H4 (cell line): ENCODE measurements around the gene TMEFF2. TPM values are rescaled to one million over a fixed set of nuclear protein-coding genes. Genes with fewer than 3 reads are reported as not detected.

Source experiments
- DNase-seq: peaks from one replicate; pipeline ENCODE4 v3.0.0-alpha.2; 2015; ENCODE audit warnings: low spot score
- total RNA-seq: library from RNA; depleted of rRNA; stranded (reverse); fragments of >200 nt; shearing (Covaris generic); gene quantifications from 2 replicates; pipeline ENCODE4 v1.2.3, GENCODE V29; 2014

Gene TMEFF2
- total RNA-seq, 1 experiment from 2014 or later = 5.0 TPM

DNA sequence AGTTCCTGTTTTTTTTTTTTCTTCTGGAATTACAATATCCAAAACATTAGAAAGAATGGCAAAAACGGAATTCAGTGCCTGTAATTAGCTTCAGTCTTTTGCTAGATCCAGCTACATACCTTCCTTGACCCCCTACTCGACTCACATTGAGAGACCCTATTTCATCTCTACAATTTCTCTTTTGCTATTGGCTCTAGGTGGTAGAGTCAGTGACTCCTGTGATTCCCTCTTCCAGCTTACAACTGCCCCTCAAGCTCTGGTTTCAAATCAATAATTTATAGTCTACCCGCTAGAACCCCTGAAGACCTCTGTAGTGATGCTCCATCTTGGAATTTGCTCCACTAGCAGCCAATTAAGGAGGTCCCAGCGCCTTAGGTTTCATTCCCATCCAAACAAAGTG is 125.8 kb downstream of the TMEFF2 start:
- no peak for DNase-seq

DNA sequence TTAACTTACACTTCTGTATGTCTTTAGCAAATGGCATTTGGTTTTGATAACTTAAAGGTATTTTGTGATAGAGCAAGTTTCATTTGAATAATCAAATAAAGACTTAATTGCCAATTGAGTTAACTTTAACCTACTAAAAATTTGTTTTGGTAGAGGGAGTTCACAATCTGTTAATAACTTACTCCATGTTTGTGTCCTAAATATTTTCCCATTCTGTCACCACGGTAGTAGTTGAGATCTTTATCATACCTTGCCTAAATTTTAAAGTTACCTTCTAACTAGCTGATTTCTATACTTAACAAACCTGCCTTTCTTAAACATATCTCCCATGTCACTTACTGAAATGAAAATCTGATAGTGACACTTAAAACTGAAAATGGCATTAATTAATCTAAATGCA is 127.1 kb downstream of the TMEFF2 start:
- no peak for DNase-seq

DNA sequence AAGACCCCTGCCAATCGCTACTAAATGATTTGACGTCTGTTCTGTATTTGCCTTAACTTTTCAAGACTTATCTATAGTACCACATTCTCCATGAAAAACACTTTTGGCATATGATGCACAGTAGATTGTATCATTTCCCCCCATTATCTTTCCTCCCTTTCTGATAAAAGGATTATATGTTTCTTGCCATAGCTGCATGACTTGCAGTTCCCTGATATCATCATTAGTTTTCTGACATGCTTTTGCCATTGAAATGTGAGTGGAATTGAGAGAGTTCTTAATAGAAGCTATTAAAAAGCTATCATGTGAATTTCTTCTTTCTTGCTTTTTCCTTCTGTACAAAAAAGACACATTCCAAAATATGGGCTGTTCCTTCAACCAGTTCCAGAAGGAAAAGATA is 130.3 kb downstream of the TMEFF2 start:
- DNase-seq = no peak

DNA sequence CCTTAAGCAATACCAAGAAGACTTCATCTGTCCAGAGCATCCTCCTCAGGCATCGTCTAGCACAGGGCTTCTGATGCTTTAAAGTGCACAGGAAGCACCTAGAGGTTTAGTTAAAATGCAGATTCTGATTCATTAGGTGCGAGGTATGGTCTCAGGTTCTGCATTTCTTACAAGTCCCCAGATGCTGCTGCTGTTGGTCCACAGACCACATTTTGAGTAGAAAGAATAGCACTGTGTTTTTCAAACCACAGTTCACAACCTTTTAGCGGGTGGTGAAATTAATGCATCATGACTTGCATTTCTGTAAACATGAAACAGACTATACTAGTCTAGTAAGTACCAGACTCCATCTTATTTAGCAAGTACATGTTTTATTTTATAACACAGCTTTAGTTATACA is 134.6 kb downstream of the TMEFF2 start:
- no peak for DNase-seq

DNA sequence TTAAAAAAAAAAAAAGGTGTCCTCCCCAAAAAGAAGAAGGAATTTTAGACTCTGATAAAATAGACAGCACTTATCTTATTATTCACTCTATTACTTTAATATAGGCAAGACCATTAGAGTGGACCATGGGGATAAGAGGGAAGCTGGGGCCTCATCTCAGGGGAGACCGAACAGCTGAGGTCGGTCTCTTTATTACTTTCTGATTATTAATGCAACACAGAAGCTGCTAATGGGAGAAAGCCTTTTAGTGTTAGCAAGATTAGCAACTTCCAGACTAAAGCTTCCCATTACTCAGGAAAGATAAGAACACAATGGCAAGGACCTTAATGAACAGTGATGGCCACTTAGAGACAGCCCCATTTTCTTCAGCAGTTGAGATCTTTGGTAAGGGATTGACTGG is 135.5 kb downstream of the TMEFF2 start:
- no peak for DNase-seq

DNA sequence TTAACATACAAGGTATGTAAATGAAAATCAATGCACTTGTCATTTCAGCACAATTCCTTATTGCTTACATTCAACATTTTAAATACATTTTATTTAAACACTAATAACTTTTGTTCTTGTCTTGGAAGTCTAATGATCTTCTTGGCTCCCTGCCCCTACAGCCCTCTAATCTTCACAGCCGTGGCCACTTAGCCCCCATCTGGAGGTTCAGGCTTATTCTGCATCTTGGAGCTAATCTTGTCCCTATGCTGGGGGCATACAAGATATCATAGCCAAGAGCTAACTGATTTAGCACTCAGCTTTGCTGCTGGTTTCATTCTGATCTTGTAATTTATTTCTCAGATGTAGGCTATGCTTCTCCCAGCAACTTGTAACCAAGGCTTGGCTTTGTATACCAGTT is 140.8 kb downstream of the TMEFF2 start:
- no peak for DNase-seq

DNA sequence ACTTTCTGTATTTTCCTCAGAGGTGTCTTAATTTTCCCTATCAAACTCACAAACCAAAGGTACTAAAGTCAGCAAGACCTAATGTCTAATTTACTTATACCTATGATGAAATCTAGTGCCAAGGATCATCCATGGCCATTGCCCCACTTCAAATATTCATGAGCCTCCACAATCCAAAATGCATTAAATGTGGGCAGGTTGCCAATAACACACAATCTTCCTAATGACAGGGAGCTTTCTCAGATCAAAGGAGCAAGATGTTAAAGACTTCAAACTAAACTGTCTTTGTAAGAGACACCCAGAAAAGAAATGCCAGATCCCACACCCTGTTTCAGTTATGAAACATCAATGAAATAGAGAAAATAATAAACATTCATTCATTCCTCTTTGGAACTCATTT is 143.2 kb downstream of the TMEFF2 start:
- DNase-seq = no peak

DNA sequence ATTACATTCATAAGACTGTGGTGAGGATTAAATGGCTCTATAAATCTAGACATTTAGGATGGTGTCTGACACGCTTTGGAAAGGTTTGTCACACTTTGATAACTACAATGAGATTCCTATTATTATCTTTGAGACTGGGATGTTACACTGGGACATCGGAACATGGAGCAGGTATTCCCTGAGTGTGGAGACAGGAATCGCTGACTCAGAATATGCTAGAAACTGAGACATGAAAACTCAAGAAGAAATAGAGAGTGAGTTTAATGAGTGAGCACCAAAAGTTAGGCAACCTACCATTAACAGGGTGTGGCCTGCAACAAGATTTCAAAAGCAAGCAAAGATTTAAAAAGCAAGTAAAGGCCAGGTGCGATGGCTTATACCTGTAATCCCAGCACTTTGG is 145.4 kb downstream of the TMEFF2 start:
- no peak for DNase-seq

DNA sequence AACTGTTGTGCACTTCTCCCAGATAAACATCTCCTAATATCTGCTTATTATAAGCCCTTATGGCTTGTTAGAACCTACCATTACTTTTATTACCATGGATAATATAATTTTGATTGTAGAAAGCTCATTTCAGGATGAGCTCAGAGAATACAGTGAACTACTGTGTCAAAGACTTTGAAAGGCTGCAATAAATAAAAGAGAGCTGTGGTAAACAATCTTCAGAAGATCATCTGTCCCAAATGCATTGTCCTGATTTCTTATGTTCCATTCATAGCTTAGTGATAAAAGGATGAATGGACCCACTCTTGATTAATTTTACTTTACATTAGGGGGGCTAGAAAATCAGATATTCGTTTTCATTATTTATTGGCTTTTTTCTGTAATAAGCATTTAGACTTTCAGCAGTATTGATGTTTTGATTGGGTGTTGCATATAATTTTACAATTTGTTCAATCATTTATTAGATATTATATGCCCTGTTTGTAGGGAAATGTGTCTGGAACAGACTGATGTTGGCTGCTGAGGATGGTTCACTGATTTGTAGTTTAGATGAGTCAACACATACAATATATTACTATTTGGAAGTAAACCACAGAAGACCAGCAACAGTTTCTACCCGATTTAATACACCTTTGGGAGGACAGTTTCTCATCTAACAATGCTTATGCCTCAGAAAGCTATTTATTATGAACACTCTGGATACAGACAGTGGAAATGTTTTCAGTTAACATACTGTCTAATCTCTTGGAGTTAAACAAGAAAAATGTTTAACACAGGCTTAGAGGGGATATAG is 147.2 kb downstream of the TMEFF2 start:
- DNase-seq = no peak

DNA sequence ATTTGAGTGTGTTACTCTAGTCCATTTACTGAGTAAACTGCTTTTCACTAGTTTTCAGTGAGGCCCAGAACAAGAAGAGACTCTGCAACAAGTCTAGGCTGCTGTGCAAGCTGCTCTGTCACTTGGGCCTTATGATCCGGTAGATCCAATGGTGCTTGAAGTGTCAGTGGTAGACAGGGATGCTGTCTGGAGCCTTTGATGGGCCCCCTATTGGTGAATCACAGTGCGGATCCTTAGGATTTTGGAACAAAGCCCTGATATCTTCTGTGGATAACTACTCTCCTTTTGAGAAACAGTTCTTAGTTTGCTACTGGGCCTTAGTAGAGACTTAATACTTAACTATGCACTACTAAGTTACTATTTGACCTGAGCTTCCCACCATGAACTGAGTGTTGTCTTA is 150.2 kb downstream of the TMEFF2 start:
- DNase-seq = no peak

DNA sequence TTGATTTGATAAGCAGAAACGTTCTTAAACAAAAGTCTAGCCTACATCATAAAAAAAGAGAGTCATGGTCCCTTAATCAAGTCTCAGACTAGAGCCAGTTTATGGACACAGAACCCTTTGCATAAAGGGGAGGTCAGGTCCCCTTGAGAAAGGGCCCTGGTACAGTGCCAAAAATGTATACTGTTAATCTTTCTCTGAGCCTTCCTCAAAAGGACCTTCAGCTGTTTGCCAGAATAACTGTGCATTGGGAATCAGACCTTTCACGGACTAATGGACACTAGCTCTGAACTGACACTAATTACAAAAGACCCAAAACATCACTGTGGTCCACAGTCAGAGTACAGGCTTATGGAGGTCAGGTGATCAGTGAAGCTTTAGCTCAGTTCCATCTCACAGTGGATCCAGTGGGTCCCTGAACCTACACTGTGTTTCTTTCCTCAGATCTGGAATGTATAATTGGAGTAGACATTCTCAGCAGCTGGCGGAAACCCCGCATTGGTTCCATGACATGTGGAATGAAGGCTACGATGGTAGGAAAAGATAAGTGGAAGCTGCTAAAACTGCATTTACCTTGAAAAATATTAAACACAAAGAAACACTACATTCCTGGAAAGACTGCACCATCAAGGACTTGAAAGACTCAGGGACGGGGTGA is 151.4 kb downstream of the TMEFF2 start:
- DNase-seq = no peak

DNA sequence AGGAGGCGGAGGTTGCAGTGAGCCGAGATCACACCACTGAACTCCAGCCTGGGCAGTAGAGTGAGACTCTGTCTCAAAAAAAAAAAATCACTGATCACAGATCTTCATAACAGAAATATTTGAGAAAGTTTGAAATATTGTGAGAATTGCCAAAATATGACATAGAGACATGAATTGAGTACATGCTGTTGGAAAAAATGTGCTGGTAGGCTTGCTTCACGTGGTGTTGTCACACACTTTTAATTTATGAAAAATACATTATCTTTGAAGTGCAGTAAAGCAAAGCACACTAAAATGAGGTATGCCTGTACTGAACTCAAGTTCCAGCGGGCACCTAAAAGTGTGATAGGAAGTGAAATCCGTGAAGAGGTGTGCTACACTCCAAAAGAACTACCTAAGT is 152.6 kb downstream of the TMEFF2 start:
- DNase-seq = no peak

DNA sequence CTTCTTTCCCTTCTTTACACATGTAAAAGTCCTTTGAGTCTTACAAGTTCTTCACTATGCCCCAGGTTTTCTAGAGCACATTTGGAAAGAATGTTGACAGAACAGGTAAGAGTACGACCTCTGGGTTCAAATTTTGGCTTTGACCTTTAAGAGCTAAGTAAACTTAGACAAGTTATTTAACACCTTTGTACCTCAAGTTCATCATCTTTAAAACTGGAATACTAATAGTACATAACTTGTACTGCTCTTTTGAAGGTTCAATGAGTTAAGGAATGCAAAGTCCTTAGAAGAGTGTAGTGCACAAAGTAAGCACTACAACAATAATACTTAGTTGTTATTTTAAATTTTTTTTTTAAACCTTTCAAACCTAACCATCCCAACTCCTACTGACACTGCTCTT is 156.6 kb downstream of the TMEFF2 start:
- DNase-seq = no peak

DNA sequence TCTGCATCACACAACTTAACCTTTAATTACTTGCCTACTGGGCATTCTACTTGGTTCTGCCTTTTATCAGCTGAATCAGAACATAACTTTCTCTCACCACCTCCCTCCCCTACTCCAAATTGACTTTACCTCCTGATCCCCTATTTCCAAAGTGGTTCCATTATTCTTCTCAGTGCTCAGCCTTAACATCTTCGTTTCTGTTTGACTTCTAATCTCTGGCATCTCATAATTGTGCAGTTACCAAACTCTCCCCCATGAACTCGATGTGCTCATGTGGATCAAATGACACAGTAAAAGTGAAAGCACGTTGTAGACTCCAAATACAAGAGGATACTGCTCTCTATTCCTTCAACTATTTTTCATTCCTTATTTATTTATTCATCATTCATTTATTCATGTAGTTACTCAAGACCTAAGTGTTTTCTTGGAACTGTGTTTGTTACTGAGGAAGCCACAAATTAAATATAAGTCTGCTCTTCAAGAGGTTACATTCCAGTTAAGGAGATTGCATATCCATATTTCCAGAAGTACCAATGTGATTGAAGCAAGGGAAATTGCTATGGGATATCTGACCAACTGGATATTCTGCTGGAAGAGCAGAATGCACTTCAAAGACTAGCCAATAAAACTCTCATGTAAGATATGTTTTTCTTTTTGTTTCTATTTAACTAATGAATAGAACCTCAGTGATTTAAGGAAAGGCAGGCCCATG is 158.8 kb downstream of the TMEFF2 start:
- peak; percentile 58 for DNase-seq

DNA sequence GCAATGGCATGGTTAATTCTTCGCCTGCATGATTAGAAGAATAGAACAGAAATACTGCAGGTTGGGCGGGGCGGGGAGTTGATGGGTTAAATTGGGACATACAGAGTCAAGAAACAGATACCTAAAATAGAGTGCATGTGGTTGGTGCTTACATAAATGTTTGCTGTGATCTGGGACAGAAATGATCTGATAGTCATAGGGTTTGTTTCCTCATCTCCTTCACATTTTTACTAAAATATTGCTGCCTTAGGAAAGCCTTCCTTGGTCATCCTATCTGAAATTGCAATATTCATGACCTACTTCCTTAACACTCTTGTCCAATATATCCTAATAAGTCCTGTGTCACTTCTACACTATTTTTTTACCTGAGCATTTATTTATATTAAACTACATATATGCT is 163.9 kb downstream of the TMEFF2 start:
- no peak for DNase-seq

DNA sequence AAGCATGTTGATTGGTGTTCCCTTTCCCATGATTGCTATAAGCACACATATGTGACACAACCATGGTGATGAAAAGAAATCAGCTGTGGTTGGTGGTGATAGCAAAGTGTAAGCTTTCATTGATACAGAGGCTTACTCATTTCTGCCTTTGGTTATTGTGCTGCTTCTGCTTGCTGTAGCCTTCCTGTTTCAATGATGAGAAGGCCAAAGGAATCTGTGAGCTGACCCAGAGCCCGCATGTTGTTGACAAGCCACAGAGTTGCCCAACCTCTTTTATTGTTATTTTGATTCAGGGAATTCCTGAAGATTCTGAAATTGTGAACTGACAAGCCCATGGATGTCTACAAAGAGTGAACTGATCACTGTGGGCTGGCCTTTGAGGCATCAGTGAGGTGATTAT is 164.4 kb downstream of the TMEFF2 start:
- DNase-seq = no peak

DNA sequence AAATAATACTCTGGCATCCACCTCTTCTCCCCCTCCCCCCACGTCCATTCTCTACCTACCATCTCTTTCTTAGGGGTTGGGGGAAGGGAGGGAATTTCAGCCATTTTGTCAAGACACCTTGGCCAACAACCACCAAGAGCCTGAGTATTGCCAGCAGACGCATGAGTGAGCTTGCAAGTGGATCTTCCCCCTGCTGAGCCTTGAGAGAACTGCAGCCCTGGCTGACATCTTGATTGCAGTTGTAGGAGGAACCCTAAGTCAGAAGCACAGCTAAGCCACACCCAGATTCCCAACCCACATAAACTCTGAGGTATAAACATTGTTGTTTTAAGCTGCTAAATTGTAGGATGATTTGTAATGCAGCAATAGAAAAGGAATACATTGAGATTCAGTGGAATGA is 165.6 kb downstream of the TMEFF2 start:
- DNase-seq = peak; percentile 74

DNA sequence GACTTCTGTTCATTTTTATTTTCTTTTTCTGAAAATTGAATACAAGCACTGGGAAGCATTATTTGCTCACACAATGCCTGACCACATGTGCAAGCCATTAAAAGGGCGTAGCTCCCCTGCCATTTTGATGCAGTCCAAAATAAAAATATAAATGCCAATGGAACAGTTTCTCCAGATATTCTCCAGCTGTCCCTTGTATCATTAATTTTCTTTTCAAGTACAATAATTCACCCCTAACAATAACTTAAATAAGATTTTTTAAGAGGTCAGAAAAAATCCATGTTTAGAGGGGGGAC is 168.0 kb downstream of the TMEFF2 start:
- DNase-seq = no peak

DNA sequence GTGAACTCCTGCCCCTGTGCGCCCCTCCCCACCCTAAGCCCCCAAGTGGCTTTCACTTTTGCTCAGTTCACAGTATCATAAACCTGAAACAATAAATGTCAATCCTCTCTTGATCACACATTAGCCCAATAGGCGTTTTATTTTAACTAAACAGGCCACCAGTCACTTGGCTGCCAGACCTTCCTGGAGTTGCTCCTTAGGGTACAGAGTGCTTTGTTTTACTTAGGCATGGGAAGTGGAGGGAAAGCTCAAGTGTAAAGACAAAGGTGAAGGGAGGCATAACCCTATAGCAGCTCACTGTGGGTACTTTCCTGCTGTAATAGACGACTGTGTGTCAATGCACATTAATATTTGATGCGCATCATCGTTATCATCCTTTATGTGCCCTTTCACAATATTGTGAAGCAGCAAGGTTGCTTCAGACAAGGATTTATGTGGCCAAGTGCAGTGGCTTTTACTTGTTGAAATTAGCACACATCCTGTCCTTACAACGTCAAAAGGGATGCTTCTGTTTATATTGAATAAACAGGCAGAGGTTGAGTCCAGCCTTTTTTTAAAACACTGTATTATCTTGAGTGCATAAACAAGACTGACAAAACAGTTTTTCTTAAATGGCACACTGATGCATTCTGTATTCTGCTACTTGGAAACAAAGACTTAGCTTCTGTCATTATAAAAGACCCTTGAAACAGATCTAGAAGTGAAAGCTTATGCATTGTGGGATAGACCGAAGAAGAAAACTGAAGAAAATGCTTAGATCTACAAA is 168.5 kb downstream of the TMEFF2 start:
- peak; percentile 39 for DNase-seq

DNA sequence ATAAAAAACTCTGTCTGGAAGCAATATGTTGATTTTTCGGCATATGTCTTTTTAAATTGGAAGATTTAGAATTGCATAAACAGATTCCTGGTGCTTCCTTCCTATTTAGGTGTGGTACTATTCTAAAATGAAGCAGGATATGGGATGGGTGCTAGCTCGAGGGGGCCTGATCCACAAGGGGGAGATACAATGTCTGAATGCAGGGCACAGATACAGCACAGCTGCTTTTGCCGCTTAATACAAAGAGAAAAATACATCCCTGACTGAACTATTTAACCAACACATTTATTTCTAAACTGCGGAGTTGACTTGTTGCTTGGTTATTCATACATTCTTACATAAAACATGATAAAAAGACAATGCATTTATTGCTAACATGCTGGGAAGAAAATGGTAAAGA is 169.1 kb downstream of the TMEFF2 start:
- no peak for DNase-seq

DNA sequence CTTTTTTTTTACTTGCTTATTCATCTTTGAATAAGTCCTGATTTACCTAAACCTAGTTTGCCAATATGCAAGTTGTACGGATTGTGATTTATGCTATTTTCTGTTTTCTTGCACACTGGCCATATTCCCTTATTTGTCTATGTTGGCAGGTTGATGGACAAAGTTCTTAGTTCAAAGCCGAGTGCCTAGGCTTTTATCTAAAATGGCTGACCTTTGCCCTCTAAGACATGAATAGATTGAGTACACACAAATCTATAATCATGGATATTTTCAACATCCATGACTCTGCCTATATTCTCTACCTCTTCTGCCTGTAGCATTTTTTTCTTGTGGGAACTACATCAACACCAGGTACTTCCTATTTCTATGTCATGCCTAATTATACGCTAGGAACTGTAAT is 171.7 kb downstream of the TMEFF2 start:
- DNase-seq = no peak

DNA sequence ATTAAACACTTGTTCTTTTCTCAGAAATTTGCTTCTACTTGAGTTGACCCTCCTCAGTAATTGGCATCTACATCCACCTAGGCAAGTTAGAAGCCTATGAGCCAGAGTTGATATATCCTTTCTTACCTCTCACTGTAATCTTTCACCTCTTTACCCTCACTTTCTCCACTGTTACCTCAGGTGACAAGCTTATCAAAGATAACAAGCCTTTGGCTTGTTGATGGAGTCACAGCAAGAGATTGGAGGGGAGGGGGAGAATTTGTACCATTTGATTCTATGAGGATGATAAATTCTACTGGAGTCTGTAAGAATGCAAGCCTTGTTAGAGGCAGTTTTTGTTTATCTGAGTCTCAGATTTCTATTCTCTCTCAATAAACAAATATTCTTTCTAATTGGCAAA is 176.9 kb downstream of the TMEFF2 start:
- DNase-seq = no peak

DNA sequence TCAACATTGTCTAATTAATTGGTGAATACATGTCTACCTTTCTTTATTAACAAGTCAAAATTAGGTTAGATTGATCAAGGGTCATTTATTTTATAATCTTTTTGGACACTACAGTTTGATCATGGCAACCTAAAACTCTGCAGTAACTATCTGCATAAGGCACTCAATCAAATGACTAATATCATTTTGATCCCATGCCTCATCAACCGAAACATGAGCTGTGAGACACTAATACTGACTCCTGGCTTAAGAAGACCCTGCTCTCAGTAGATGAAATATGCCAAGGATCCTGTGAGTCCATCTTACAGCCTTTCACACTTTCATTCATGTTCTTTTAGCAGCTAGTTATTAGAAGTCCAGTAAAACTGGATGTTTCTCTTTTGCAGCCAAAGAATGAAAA is 178.5 kb downstream of the TMEFF2 start:
- DNase-seq = no peak
